ENCODE data around the gene CTTN.

The CTTN gene

GRCh38 chr11:70410276-70411205, 12.2 kb downstream of the CTTN start:
- no peak for DNase-seq

GRCh38 chr11:70411713-70412452, 13.6 kb downstream of the CTTN start:
- no peak for DNase-seq

GRCh38 chr11:70413151-70413550, 14.8 kb downstream of the CTTN start:
- DNase-seq: no peak

GRCh38 chr11:70414341-70415100, 16.2 kb downstream of the CTTN start:
- DNase-seq: no peak

- no peak for DNase-seq
These were observed 16.9 kb downstream of the CTTN start for GRCh38 chr11:70415191-70415590.

- no peak for DNase-seq
These were observed 17.5 kb downstream of the CTTN start for GRCh38 chr11:70415642-70416395.

GRCh38 chr11:70416881-70417280, 18.6 kb downstream of the CTTN start:
- no peak for DNase-seq

GRCh38 chr11:70418130-70418529, 19.8 kb downstream of the CTTN start:
- no peak for DNase-seq

- no peak for DNase-seq
These were observed 21.1 kb downstream of the CTTN start for GRCh38 chr11:70419307-70420007.

- no peak for DNase-seq
These were observed 21.7 kb downstream of the CTTN start for GRCh38 chr11:70420008-70420464.

- DNase-seq: no peak
These were observed 22.2 kb downstream of the CTTN start for GRCh38 chr11:70420496-70420895.

- no peak for DNase-seq
These were observed 22.8 kb downstream of the CTTN start for GRCh38 chr11:70421123-70421522.

GRCh38 chr11:70422692-70423522, 24.6 kb downstream of the CTTN start:
- DNase-seq: no peak

- no peak for DNase-seq
These were observed 25.5 kb downstream of the CTTN start for GRCh38 chr11:70423523-70424505.

GRCh38 chr11:70424765-70425344, 26.5 kb downstream of the CTTN start:
- no peak for DNase-seq

GRCh38 chr11:70427436-70427835, 29.1 kb downstream of the CTTN start:
- DNase-seq: no peak

GRCh38 chr11:70428701-70429427, 30.5 kb downstream of the CTTN start:
- DNase-seq: no peak

GRCh38 chr11:70429428-70429705, 31.0 kb downstream of the CTTN start:
- no peak for DNase-seq

Data from GOT3 (cell line).